OCI-M2 (cell line): Measurements from ENCODE around the gene UNC93B1.
"Not testable (repeated sequence)": the region's sequence is repeated elsewhere in the genome, so short reads cannot be mapped to it uniquely, and the experiment has no call there.

Experiments used
- DNase-seq: peaks from one replicate; lab custom pipeline; 2025; ENCODE audit not compliant: unreplicated experiment; lab: John Stamatoyannopoulos, UW

The UNC93B1 gene

GRCh38 chr11:67946403-67946802 lies 57.5 kb downstream of the UNC93B1 start:
- DNase-seq: not testable (repeated sequence)

- not testable (repeated sequence) for DNase-seq
Observed at GRCh38 chr11:67943406-67943805, 60.5 kb downstream of the UNC93B1 start.
